Ureter (tissue), 1 donor: ENCODE data around the gene OOSP2. TPM values are rescaled to one million over a fixed set of nuclear protein-coding genes. Genes with fewer than 3 reads are reported as not detected.

Experiments used
- DNase-seq: peaks from one replicate; pipeline ENCODE4 v3.0.0-alpha.2; 2020; ENCODE audit warnings: low spot score
- total RNA-seq: library from RNA; stranded (reverse); gene quantifications from one replicate; pipeline ENCODE4 v1.2.4, GENCODE V29; 2023
- donor health status: DM: yes; HTN: yes; CAD: no.

The OOSP2 gene
- total RNA-seq, 1 donor from 2014 or later, result not detected

GRCh38 chr11:60080535-60080934 is 40.3 kb downstream of the OOSP2 start:
- DNase-seq, result no peak

GRCh38 chr11:60084631-60085273 is 44.5 kb downstream of the OOSP2 start:
- DNase-seq, result peak; percentile 46

GRCh38 chr11:60085909-60086308 is 45.7 kb downstream of the OOSP2 start:
- DNase-seq, result no peak

GRCh38 chr11:60087239-60087638 is 47.0 kb downstream of the OOSP2 start:
- no peak for DNase-seq

GRCh38 chr11:60088364-60088763 is 48.2 kb downstream of the OOSP2 start, which contains the start of gene MS4A2:
Gene MS4A2 (plus strand): TSS chr11:60088664. CDS start chr11:60088766, 102 bp downstream.
- DNase-seq, result no peak

GRCh38 chr11:60095477-60096120 is 55.4 kb downstream of the OOSP2 start:
- no peak for DNase-seq

- no peak for DNase-seq
Observed at GRCh38 chr11:60097189-60097588, 57.0 kb downstream of the OOSP2 start.

Other genes starting within 250 kb of the OOSP2 start
- gene MRPL16, start 229.6 kb upstream of the OOSP2 start, total RNA-seq, result 40.1 TPM
- gene CBLIF, start 194.9 kb upstream of the OOSP2 start, total RNA-seq, result not detected
- gene TCN1, start 173.9 kb upstream of the OOSP2 start, total RNA-seq, result 3.3 TPM
- gene OOSP3, start 161.6 kb upstream of the OOSP2 start, total RNA-seq, result not detected
- gene OOSP1, start 102.0 kb upstream of the OOSP2 start, total RNA-seq, result not detected
- not detected for gene OOSP4A, start 76.4 kb upstream of the OOSP2 start, total RNA-seq
- gene OOSP4B, start 23.2 kb upstream of the OOSP2 start, total RNA-seq, result not detected
- not detected for gene MS4A3, start 16.3 kb downstream of the OOSP2 start, total RNA-seq
- gene MS4A2, start 48.3 kb downstream of the OOSP2 start, total RNA-seq, result 3.0 TPM
- 51.1 TPM for gene MS4A6A, start 142.7 kb downstream of the OOSP2 start, total RNA-seq
- 4.7 TPM for gene MS4A4E, start 202.7 kb downstream of the OOSP2 start, total RNA-seq
- gene MS4A4A, start 240.3 kb downstream of the OOSP2 start, total RNA-seq, result 8.4 TPM